HG02970 (cell line): Measurements from ENCODE around the gene ZNF792.
"Not testable (repeated sequence)": the region's sequence is repeated elsewhere in the genome, so short reads cannot be mapped to it uniquely, and the experiment has no call there.

Source experiments
- ATAC-seq: cut with Tn5 transposase; IDR thresholded peaks from one replicate; pipeline ENCODE4 v1.9.1; 2021; ENCODE audit warnings: mild to moderate bottlenecking, moderate library complexity, moderate number of reproducible peaks; ENCODE audit not compliant: unreplicated experiment, low FRiP score

ZNF792 gene

DNA sequence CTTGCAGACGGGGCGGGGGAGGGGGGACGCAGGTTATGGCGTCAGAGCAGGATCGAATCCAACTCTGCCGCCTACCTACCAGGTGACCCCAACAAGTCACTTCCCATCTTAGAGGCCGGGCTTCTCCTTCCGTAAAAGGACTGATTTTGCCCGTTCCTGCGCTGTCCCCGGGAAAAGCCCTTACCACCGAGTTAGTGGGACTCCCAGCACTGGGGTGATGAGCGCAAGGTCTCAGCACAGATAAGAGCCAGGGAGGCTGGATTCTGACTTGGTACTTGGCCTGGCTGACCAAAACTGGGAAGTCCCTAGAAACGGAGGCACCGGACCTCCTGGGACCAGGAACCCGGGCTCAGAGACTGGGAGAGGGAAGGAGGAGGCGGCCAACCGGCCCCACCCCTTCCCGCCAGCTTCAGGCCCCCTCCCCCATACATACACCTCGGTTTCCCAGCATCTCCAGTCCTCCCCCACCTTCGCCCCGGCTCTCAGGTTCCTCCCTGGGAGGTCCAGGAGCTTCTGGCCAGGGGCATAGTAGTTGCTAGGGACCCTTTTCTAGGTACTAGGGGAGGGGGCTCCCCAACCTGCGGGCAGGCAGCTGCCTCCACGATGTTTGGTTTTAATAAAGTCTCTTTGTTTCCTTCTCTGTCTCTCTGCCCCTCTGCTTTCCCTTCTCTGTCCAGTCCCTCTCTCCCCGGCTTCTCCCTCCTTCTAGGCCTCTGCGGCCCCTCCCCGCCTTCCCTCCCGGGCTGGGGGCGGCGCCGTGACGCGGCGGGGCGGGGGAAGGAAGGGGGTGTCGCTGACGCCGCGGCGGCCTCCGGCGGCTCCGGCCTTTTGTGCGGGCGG is 35.7 kb upstream of the ZNF792 start, which contains the start of gene GRAMD1A:
TSS of gene GRAMD1A (plus strand) at position 826 of the 840 bp plus-strand sequence. CDS start 156 bp downstream, outside the sequence.
- no peak for ATAC-seq

GRCh38 chr19:34998777-34999497 is 34.9 kb upstream of the ZNF792 start:
- no peak for ATAC-seq

GRCh38 chr19:34998224-34998623 is 34.2 kb upstream of the ZNF792 start:
- not testable (repeated sequence) for ATAC-seq

DNA sequence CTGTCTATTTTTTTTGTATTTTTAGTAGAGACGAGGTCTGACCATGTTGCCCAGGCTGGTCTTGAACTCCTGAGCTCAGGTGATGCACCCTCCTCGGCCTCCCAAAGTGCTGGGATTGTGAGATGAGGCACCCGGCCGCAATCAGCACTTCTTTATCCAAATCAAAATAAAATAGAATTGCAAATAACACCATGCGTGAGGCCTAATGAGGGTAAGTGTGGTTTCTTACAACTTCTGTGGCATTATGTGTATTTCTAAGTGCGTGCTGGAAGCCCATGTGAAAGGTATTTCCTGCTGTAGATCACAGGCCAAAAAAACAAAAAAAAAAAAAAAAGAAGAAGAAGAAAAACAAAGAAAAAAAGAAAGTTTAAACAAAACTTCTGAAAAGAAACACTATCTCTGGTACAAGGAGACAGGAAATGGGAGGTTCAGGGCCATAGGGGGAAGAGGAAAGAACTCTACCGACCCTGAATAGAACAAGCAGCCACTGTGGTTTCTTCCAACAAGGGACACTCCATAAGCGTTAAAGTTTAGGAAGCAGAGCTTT is 33.1 kb upstream of the ZNF792 start:
- no peak for ATAC-seq

DNA sequence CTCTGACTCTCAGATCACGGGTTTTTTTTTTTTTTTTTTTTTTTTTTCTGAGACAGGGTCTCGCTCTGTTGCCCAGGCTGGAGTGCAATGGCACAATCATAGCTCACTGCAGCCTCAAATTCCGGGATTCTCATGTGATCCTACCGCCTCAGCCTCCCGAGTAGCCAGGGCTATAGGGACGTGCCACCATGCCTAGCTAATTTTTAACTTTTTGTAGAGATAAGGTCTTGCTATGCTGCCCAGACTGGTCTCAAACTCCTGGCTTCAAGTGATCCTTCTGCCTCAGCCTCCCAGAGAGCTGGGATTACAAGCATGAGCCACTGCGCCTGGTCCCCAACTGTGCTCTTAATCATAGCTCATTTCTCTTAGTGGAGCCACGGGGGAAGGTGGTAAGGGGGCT is 31.5 kb upstream of the ZNF792 start:
- ATAC-seq = no peak

GRCh38 chr19:34994643-34995541 is 30.9 kb upstream of the ZNF792 start:
- ATAC-seq = no peak

DNA sequence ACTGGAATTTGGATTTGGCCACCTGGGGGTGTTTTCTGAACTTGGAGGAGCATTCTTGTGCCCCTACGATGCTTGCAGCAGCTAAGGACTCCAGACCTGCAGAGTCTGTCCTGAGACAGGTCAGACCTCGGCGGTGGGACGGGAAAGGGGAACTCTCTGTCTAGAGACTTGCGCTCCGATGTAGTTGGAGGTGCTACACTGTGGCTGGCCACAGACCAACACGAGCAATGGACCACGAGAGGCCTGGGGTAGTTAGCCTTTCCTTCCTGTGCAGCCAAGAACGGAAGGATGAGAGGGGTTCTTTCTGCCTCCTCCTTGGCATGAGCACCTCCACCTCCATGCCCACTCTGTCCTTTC is 30.2 kb upstream of the ZNF792 start:
- no peak for ATAC-seq

DNA sequence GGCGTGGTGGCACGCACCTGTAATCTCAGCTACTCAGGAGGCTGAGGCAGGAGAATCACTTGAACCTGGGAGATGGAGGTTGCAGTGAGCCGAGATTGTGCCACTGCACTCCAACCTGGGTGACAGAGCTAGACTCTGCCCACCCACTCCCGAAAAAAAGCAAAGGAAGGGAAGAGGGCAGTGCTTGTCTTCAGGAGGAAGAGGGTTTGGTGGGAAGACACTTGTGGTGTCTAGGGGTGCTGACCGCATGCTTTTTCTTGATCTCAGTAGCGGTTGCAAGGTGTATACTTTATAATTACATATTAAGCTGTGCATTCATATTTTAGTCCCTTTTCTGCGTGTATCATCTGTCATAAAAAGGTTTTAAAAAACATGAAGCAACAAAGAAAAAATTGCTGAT is 28.6 kb upstream of the ZNF792 start:
- ATAC-seq = not testable (repeated sequence)

- ATAC-seq = no peak
Measured at GRCh38 chr19:34991542-34992333, 27.7 kb upstream of the ZNF792 start.

DNA sequence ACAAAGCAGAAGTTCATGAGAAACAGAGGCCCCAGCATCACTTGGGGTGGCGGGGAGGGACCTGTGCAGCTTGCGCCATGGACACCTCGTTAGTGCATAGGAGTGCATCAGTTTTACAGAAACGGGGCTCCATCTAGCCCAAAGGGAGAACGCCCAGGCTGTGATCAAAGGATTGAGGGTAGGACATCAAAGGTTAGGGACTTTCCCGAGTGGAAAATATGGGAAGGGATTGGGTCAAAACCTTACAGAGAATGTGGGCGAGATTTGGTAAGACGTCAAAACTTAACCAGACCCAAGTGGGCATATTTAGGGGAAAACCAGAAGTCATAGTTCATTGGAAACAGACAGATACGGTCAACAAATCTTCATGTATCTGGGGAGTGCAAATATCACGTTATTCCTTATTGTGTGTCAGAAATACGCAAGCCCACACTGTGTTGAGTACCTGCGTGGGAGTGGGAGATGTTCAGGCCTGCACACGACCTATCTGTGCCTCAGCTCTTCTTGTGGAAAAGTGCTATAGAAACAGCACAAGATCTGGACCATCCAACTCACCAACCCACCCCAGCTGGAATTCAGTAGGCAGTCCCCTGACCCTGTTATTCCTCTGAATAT is 26.7 kb upstream of the ZNF792 start:
- no peak for ATAC-seq

DNA sequence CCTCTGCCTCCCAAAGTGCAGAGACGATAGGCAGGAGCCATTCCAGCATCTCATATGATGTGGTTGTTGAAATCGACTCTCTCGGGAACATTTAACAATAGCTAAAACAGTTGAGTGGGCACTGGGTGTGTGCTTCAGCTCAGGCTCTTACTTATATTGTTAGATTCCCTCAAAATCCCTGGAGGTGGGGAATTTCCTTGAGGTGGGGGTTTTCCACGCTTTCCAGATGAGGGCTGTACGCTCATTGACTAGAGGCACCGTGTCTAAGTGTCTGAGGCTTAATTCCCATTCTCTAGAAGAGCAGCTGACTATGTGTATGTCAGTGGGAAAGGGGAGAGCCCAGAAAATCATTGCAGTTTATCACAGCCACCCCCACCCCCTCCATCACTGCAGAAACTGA is 25.3 kb upstream of the ZNF792 start:
- no peak for ATAC-seq

DNA sequence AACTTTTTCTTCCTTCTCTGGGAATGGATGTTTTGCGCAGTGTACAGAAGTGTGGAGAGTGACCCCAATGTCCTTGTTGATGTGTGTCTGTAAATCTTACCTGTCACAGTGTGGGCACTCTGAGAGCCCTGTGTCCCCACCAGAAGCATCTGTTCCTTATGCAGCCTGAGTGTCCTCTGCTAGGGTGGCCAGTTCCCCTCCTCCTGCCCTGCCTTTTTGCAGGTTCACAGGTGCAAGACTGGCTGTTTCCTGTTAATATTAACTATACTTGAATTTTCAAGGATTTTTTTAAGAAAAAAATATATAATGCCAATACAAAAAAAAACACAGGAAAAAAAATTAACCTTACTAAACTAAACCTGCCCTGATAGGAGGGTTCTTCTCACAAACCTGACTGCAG is 24.1 kb upstream of the ZNF792 start:
- ATAC-seq = no peak

DNA sequence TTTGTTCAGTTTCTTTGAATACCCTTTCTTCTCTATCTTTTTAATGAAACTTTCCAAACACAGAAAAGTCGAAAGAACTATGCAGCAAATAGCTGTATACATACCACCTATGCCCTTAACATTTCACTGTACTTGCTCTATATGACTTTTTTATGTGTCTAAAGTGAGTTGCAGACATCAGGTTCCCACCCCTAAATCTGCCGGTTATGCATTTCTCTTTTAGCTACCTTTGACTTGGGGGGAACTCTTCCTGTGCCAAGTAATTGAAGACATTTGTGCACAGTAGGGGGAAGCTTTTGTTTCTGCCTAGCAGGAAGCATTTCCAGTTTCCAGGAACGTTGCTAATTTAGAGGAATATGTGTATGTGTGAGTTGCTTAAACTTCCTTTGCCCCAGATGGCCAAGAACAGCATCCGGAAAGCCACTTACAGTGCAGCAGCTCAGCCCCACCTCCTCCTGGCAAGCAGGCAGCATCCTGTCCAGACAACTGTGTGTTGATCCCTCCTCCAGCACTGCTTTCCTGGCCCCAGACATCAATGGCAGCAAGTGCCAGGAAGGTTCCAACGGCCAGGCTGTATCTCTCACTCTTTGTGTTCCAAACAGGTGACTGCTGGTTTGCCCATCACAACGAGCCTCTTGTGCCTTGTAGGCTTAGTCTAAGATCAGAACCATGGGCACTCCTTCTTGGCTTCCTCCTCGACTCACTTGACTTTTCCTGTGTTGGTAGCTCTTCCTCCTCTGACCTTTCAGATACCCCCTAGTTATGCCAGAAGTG is 21.4 kb upstream of the ZNF792 start:
- ATAC-seq = no peak

DNA sequence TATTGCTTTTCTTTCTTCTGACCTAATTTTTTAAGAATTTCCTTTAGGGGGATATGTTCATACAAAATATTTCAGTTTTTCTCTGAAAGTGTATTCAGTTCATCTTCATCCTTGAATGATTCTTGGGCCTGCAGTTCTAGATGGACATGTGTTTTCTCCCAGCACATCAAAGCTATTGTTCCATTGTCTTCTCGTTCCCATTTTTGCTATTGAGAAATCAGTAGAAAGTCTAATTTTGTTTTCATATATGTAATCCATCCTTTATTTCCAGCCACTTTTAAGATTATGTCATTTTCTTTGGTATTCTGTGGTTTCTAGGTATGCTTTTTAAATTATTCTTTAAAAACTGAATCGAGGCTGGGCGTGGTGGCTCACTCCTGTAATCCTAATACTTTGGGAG is 20.3 kb upstream of the ZNF792 start:
- ATAC-seq = no peak

GRCh38 chr19:34983786-34984185 is 19.8 kb upstream of the ZNF792 start:
- ATAC-seq = no peak

DNA sequence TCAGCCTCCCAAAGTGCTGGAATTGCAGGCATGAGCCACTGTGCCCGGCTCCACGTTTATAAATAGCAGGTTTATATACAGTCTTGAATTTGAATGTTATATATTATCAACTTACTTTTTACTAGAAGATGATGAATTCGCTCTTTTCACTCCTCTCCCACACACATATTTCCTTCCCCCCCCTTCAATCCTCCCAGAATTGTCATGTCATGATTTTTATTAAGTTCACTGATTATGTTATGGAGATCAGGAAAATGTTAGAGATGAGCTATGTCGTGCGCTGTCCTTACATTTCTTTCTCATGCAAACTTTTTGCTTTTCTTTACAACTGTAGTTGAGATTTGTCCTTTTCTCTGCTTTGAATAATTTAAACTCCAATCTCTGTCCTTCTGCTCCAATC is 18.2 kb upstream of the ZNF792 start:
- ATAC-seq = no peak

DNA sequence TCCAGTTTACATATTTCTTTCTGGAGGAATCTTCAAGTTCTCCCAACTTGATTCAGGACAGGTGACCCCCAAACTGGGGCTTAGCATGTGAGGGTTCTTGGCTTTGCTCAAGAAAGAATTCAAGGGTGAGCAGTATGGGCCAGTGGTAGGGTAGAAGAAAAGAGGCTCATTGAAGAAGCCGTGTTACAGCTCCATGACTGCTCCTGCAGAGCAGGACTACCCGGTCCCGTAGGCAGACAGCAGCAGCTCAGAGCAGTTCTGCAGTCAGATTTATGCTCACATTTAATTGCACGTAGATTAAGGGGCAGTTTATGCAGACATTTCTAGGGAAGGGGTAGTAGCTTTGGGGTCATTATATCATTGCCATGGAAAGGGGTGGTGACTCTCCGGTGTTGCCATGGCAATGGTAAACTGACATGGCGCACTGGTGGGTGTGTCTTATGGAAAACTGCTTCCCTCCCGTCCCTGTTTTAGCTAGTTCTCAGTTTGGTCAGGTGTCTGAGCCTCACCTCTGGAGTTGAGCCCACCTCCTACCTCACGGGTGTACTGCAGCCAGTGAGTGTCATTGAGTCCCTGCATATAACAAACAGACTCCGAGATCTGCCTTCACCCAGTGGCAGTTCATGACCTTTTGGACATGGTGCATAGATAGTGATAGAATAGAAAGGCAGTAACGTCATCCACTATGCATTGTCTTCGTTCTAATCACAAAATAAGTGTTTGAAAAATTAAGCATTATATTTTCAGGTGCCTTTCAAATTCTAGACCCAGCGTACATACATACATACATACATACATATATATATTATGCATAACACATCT is 16.0 kb upstream of the ZNF792 start:
- ATAC-seq = no peak

DNA sequence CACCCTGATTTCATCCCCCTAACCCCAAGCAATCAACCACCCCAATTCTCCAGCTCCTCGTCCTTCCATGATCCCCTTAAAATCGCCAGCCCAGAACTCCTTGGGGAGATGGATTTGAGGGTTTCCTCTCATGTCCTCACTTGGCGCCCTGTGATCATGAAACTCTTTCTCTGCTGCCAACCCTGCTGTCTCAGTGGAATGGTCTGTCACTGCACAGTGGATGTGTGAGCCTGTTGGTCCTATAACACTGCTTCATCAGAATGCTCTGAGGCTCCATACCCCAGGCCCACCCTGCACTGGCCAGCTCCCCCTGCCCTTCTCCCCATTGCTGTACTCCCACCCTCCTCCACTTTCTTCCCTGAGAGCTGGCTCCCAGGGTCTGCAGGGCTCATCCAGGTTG is 12.6 kb upstream of the ZNF792 start:
- ATAC-seq = no peak
